ENCODE measurements around the gene H2BK1. TPM values are rescaled to one million over a fixed set of nuclear protein-coding genes. Genes with fewer than 3 reads are reported as not detected.

Gene H2BK1
- total and polyA plus RNA-seq, 7 experiments from 2014 or later: 1.8 to 6.4 (median 1.9) TPM; not detected in 2

GRCh38 chr7:151202836-151203235 is 7.5 kb downstream of the H2BK1 start:
- no peak overlapping the region for H3K27ac Mint-ChIP-seq
- H3K9me3 Mint-ChIP-seq: no peaks in the 10 kb centered on the region
- ATAC-seq (no peak), DNase-seq (no peak)
- ChIA-PET POLR2A (no interaction called here), CTCF (no interaction called here)
- no peak overlapping the region for H3K4me3 Mint-ChIP-seq
- H3K4me3 ChIP-seq (ENCODE audit: low read length): no peak overlapping the region
- peaks cover 13 to 17% of the 10 kb centered on the region in 2 donors for H3K4me1 ChIP-seq (ENCODE audit: control insufficient read depth in 2 of 2, insufficient read depth in 2 of 2, low read length in 2 of 2)
- H3K36me3 Mint-ChIP-seq: no peaks in the 10 kb centered on the region
- H3K36me3 ChIP-seq (ENCODE audit: control insufficient read depth in 2 of 3, insufficient read depth in 3 of 3, low read length in 3 of 3): no peaks in the 10 kb centered on the region
- intact Hi-C loops (cut with micrococcal nuclease): no loop called here
- H3K27ac ChIP-seq (ENCODE audit: low read depth, low read length): no peak overlapping the region
- peaks cover 14 to 20% (median 20%) of the 10 kb centered on the region in 7 donors for H3K4me1 Mint-ChIP-seq
- no peaks in the 10 kb centered on the region for H3K27me3 ChIP-seq (ENCODE audit: control insufficient read depth in 2 of 2, insufficient read depth in 2 of 2, low read length in 2 of 2)
- H3K9me3 ChIP-seq (ENCODE audit: control insufficient read depth in 2 of 3, low read length in 3 of 3): no peaks in the 10 kb centered on the region
- H3K27me3 Mint-ChIP-seq: peaks cover 0 to 25% (median 6%) of the 10 kb centered on the region in 5 donors

GRCh38 chr7:151201751-151202150 is 8.5 kb downstream of the H2BK1 start:
- peaks cover 2 to 8% of the 10 kb centered on the region in 2 donors for H3K4me1 ChIP-seq (ENCODE audit: control insufficient read depth in 2 of 2, insufficient read depth in 2 of 2, low read length in 2 of 2)
- Mint-ChIP-seq H3K4me3 (no peak overlapping the region), H3K27me3 (peaks cover 0 to 24% (median 6%) of the 10 kb centered on the region in 5 donors), H3K27ac (no peak overlapping the region), H3K9me3 (no peaks in the 10 kb centered on the region), H3K36me3 (no peaks in the 10 kb centered on the region), H3K4me1 (peaks cover 4 to 11% (median 9%) of the 10 kb centered on the region in 7 donors)
- ChIA-PET POLR2A (no interaction called here), CTCF (no interaction called here)
- H3K27ac ChIP-seq (ENCODE audit: low read depth, low read length): no peak overlapping the region
- intact Hi-C loops (cut with micrococcal nuclease): no loop called here
- no peaks in the 10 kb centered on the region for H3K36me3 ChIP-seq (ENCODE audit: control insufficient read depth in 2 of 3, insufficient read depth in 3 of 3, low read length in 3 of 3)
- H3K4me3 ChIP-seq (ENCODE audit: low read length): no peak overlapping the region
- no peaks in the 10 kb centered on the region for H3K9me3 ChIP-seq (ENCODE audit: control insufficient read depth in 2 of 3, low read length in 3 of 3)
- DNase-seq: no peak
- ATAC-seq: no peak
- H3K27me3 ChIP-seq (ENCODE audit: control insufficient read depth in 2 of 2, insufficient read depth in 2 of 2, low read length in 2 of 2): no peaks in the 10 kb centered on the region

GRCh38 chr7:151201344-151201743 is 8.9 kb downstream of the H2BK1 start:
- no peak overlapping the region for H3K27ac Mint-ChIP-seq
- peaks cover 0 to 8% (median 5%) of the 10 kb centered on the region in 7 donors for H3K4me1 Mint-ChIP-seq
- no peaks in the 10 kb centered on the region for H3K36me3 Mint-ChIP-seq
- no peaks in the 10 kb centered on the region for H3K9me3 ChIP-seq (ENCODE audit: control insufficient read depth in 2 of 3, low read length in 3 of 3)
- H3K36me3 ChIP-seq (ENCODE audit: control insufficient read depth in 2 of 3, insufficient read depth in 3 of 3, low read length in 3 of 3): no peaks in the 10 kb centered on the region
- no peaks in the 10 kb centered on the region for H3K9me3 Mint-ChIP-seq
- no peak overlapping the region for H3K4me3 Mint-ChIP-seq
- H3K4me1 ChIP-seq (ENCODE audit: control insufficient read depth in 2 of 2, insufficient read depth in 2 of 2, low read length in 2 of 2): peaks cover 0 to 4% of the 10 kb centered on the region in 2 donors
- CTCF ChIA-PET: no interaction called here
- H3K4me3 ChIP-seq (ENCODE audit: low read length): no peak overlapping the region
- DNase-seq (no peak), ATAC-seq (no peak)
- no peak overlapping the region for H3K27ac ChIP-seq (ENCODE audit: low read depth, low read length)
- POLR2A ChIA-PET: no interaction called here
- no peaks in the 10 kb centered on the region for H3K27me3 ChIP-seq (ENCODE audit: control insufficient read depth in 2 of 2, insufficient read depth in 2 of 2, low read length in 2 of 2)
- H3K27me3 Mint-ChIP-seq: peaks cover 0 to 22% (median 6%) of the 10 kb centered on the region in 5 donors
- intact Hi-C loops (cut with micrococcal nuclease): no loop called here

- H3K4me3 Mint-ChIP-seq: no peak overlapping the region
- no peaks in the 10 kb centered on the region for H3K36me3 Mint-ChIP-seq
- Histone ChIP-seq H3K27ac (ENCODE audit: low read depth, low read length) (no peak overlapping the region), H3K9me3 (ENCODE audit: control insufficient read depth in 2 of 3, low read length in 3 of 3) (no peaks in the 10 kb centered on the region), H3K4me3 (ENCODE audit: low read length) (no peak overlapping the region), H3K27me3 (ENCODE audit: control insufficient read depth in 2 of 2, insufficient read depth in 2 of 2, low read length in 2 of 2) (no peaks in the 10 kb centered on the region), H3K36me3 (ENCODE audit: control insufficient read depth in 2 of 3, insufficient read depth in 3 of 3, low read length in 3 of 3) (no peaks in the 10 kb centered on the region), H3K4me1 (ENCODE audit: control insufficient read depth in 2 of 2, insufficient read depth in 2 of 2, low read length in 2 of 2) (no peaks in the 10 kb centered on the region)
- peaks cover 0 to 17% (median 6%) of the 10 kb centered on the region in 5 donors for H3K27me3 Mint-ChIP-seq
- H3K4me1 Mint-ChIP-seq: peaks cover 0 to 3% (median under 1%) of the 10 kb centered on the region in 7 donors
- no peaks in the 10 kb centered on the region for H3K9me3 Mint-ChIP-seq
- CTCF ChIA-PET: no interaction called here
- ATAC-seq: no peak
- no peak overlapping the region for H3K27ac Mint-ChIP-seq
- POLR2A ChIA-PET: no interaction called here
- intact Hi-C loops (cut with micrococcal nuclease): no loop called here
- DNase-seq: no peak
These were observed 11.1 kb downstream of the H2BK1 start for GRCh38 chr7:151198945-151199848.

- no peaks in the 10 kb centered on the region for H3K36me3 ChIP-seq (ENCODE audit: control insufficient read depth in 2 of 3, insufficient read depth in 3 of 3, low read length in 3 of 3)
- Mint-ChIP-seq H3K27me3 (peaks cover 0 to 17% (median 6%) of the 10 kb centered on the region in 5 donors), H3K4me1 (peaks cover 0 to 6% (median 5%) of the 10 kb centered on the region in 7 donors), H3K4me3 (no peak overlapping the region), H3K27ac (no peak overlapping the region), H3K9me3 (no peaks in the 10 kb centered on the region), H3K36me3 (no peaks in the 10 kb centered on the region)
- intact Hi-C loops (cut with micrococcal nuclease): no loop called here
- no peaks in the 10 kb centered on the region for H3K4me1 ChIP-seq (ENCODE audit: control insufficient read depth in 2 of 2, insufficient read depth in 2 of 2, low read length in 2 of 2)
- H3K9me3 ChIP-seq (ENCODE audit: control insufficient read depth in 2 of 3, low read length in 3 of 3): no peaks in the 10 kb centered on the region
- no peak overlapping the region for H3K4me3 ChIP-seq (ENCODE audit: low read length)
- ATAC-seq (no peak), DNase-seq (no peak)
- H3K27ac ChIP-seq (ENCODE audit: low read depth, low read length): no peak overlapping the region
- CTCF ChIA-PET: no interaction called here
- H3K27me3 ChIP-seq (ENCODE audit: control insufficient read depth in 2 of 2, insufficient read depth in 2 of 2, low read length in 2 of 2): no peaks in the 10 kb centered on the region
- POLR2A ChIA-PET: no interaction called here
These were observed 12.4 kb downstream of the H2BK1 start for GRCh38 chr7:151197932-151198331.

- Mint-ChIP-seq H3K27me3 (peaks cover 0 to 11% (median 3%) of the 10 kb centered on the region in 5 donors), H3K4me3 (no peak overlapping the region), H3K9me3 (no peaks in the 10 kb centered on the region), H3K36me3 (no peaks in the 10 kb centered on the region), H3K4me1 (peaks cover 0 to 6% (median 5%) of the 10 kb centered on the region in 7 donors), H3K27ac (peak overlapping the region in 1 of 9 donors; percentile 17)
- POLR2A ChIA-PET: no interaction called here
- DNase-seq (no peak), ATAC-seq (no peak)
- H3K4me1 ChIP-seq (ENCODE audit: control insufficient read depth in 2 of 2, insufficient read depth in 2 of 2, low read length in 2 of 2): no peaks in the 10 kb centered on the region
- no peaks in the 10 kb centered on the region for H3K9me3 ChIP-seq (ENCODE audit: control insufficient read depth in 2 of 3, low read length in 3 of 3)
- no peak overlapping the region for H3K27ac ChIP-seq (ENCODE audit: low read depth, low read length)
- no peaks in the 10 kb centered on the region for H3K36me3 ChIP-seq (ENCODE audit: control insufficient read depth in 2 of 3, insufficient read depth in 3 of 3, low read length in 3 of 3)
- intact Hi-C loops (cut with micrococcal nuclease): no loop called here
- CTCF ChIA-PET: interaction anchor here (0.7 kb wide), 1 partner anchor 384 kb away, joined by 3 read pairs; no protein-coding TSS in a partner anchor
- H3K4me3 ChIP-seq (ENCODE audit: low read length): no peak overlapping the region
- H3K27me3 ChIP-seq (ENCODE audit: control insufficient read depth in 2 of 2, insufficient read depth in 2 of 2, low read length in 2 of 2): no peaks in the 10 kb centered on the region
These were observed 14.5 kb downstream of the H2BK1 start for GRCh38 chr7:151195616-151196450.
